Loucy (cell line): ENCODE data around the gene RAD51B.

Experiments used
- EZH2phosphoT487 ChIP-seq: fragments of 200-600 bp; IDR thresholded peaks from 2 replicates; pipeline ENCODE4 v1.6.1; 2018; ENCODE audit warnings: antibody characterized with exemption, mild to moderate bottlenecking, moderate library complexity, borderline replicate concordance
- TF ChIP-seq, protein P1 (sequence below): fragments of 200-600 bp; sonication (generic); conservative IDR thresholded peaks from 2 replicates; pipeline ENCODE4 v1.5.1; 2014; ENCODE audit warnings: mild to moderate bottlenecking, antibody characterized with exemption, low read length

- TF ChIP-seq, protein P1, sequence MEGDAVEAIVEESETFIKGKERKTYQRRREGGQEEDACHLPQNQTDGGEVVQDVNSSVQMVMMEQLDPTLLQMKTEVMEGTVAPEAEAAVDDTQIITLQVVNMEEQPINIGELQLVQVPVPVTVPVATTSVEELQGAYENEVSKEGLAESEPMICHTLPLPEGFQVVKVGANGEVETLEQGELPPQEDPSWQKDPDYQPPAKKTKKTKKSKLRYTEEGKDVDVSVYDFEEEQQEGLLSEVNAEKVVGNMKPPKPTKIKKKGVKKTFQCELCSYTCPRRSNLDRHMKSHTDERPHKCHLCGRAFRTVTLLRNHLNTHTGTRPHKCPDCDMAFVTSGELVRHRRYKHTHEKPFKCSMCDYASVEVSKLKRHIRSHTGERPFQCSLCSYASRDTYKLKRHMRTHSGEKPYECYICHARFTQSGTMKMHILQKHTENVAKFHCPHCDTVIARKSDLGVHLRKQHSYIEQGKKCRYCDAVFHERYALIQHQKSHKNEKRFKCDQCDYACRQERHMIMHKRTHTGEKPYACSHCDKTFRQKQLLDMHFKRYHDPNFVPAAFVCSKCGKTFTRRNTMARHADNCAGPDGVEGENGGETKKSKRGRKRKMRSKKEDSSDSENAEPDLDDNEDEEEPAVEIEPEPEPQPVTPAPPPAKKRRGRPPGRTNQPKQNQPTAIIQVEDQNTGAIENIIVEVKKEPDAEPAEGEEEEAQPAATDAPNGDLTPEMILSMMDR: no peak
- no peak for TF ChIP-seq EZH2phosphoT487
Observed at GRCh38 chr14:68637106-68638021, 817.8 kb downstream of the RAD51B start.
